ENCODE measurements around the gene GLI3.

Gene GLI3

GRCh38 chr7:42237811-42238541 lies 967 bp upstream of the GLI3 start:
- Histone ChIP-seq H3K4me3 (peak overlapping the region; percentile 75), H3K27ac (peak overlapping the region; percentile 92 to 98)
- TF ChIP-seq CTCF (IDR thresholded peaks at IDR 0.05): no peak
- DNase-seq (ENCODE audit: low spot score): peak; percentile 79

DNA sequence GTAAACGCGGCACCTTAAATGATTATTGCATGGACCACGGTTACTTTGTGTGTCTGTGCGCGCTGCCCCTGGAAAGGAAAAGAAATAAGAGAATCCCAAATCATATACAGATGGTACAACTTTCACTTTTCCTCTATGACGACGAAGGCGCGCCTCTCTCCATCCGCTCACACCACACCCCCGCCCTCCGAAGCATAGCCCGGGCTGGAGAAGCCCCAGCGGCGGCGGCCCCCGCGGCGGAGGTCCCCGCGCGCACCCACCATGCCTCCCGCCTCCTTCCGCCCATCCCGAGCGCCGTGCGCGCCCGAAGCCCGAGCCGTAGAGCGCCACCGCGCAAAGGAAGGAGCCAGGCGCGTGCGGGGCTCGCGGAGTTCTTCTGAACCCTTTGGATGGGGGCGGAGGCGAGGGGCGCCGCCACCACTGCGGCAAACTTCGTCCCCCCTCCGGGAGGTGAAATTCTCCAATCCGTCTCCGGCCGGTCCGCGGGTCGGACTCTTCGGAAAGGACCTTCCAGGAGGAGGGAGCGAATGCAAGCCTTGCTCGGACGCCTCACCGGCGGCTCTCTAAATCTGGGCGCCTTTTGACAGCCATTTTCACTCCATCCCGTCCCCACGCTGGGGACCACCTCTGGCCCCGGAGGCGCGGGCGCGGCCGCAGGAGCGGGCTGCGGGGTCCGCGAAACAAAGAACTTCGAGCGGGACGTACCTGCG lies 588 bp downstream of the GLI3 start:
- Histone ChIP-seq H3K4me3 (peak overlapping the region; percentile 75), H3K27ac (peak overlapping the region; percentile 80 to 98)
- peak; percentile 79 for DNase-seq (ENCODE audit: low spot score)
- no peak for TF ChIP-seq CTCF (IDR thresholded peaks at IDR 0.05)

- DNase-seq (ENCODE audit: low spot score): no peak
- no peak for TF ChIP-seq CTCF (IDR thresholded peaks at IDR 0.05)
- Histone ChIP-seq H3K4me3 (peak overlapping the region; percentile 75), H3K27ac (peak overlapping the region; percentile 80 to 98)
Observed at GRCh38 chr7:42235741-42236161, 1.3 kb downstream of the GLI3 start.

DNA sequence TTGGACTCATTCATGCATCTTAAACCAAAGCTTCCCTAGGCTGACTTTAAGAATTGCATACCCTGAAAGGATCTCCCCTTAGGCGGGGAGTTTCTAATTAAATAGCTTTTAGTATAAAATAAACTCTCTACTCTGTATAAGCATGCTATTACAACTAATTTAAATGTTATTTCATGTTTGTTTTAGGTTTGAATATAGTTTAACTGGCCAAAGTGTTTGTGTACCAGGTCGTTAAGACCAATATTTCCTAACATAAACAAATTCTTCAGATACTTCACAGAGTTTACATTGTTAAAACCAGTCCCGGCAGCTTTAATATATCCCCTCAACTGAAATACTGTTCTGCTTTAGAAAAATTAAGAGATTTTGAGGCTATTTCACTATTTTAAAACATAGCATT lies 2.3 kb downstream of the GLI3 start:
- no peak for TF ChIP-seq CTCF (IDR thresholded peaks at IDR 0.05)
- DNase-seq (ENCODE audit: low spot score): no peak
- H3K27ac ChIP-seq: no peak overlapping the region

GRCh38 chr7:42233695-42234331 lies 3.2 kb downstream of the GLI3 start:
- TF ChIP-seq CTCF (IDR thresholded peaks at IDR 0.05): no peak
- DNase-seq (ENCODE audit: low spot score): no peak
- H3K4me3 ChIP-seq: no peak overlapping the region
- H3K27ac ChIP-seq: no peak overlapping the region

More for the DNA sequence above, 2.3 kb downstream of the GLI3 start:
- no peak overlapping the region for H3K4me3 ChIP-seq

- no peak overlapping the region for H3K27ac ChIP-seq
- H3K4me3 ChIP-seq: no peak overlapping the region
- no peak for TF ChIP-seq CTCF (IDR thresholded peaks at IDR 0.05)
Observed at GRCh38 chr7:42233171-42233570, 3.8 kb downstream of the GLI3 start.

More at GRCh38 chr7:42233171-42233570, 3.8 kb downstream of the GLI3 start:
- DNase-seq (ENCODE audit: low spot score): no peak

Measured in coronary artery (tissue), 2 donors.